Panc1 (cell line): ENCODE results near the gene TAX1BP1.

ENCODE experiments used
- POLR2AphosphoS5 ChIP-seq: IDR thresholded peaks from 2 replicates; pipeline ENCODE4 v1.6.1; 2012; ENCODE audit warnings: mild to moderate bottlenecking, low read depth, low read length, moderate library complexity
- TF ChIP-seq, protein P1 (sequence below): fragments of 450-650 bp; IDR thresholded peaks from 2 replicates; pipeline ENCODE4 v1.5.1; 2017; ENCODE audit warnings: mild to moderate bottlenecking

DNA sequence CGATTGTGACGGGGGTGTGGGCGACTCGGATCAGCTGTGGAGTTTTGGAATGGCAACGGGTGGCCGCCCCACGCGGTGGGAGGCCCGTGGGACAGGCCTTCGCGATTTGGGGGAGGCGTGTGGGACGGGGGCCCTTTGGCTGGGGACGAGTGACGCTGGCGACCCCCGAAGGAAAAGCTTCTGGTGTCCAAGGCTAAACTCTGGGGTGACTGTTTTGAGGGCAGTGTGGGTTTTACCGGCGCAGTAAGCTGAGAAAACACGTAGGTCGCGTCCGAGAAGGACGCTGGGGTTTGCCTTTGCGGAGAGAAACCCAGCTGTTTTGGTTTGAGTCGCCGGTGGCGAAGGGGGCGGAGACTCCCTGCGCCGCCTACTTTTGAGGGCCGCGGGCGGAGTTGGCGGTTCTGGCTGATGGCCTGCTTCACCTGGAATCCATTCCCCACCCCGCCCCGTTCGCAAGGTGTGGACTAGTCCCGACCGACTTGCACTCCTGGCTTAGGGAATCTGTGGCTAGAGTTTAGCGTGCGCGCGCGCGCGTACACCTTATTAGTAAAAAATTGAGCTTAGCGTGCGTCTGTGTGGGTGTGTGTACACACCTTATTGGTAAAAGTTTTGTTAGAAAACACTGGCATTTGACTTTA is 606 bp downstream of the TAX1BP1 start:
- TF ChIP-seq, protein P1, sequence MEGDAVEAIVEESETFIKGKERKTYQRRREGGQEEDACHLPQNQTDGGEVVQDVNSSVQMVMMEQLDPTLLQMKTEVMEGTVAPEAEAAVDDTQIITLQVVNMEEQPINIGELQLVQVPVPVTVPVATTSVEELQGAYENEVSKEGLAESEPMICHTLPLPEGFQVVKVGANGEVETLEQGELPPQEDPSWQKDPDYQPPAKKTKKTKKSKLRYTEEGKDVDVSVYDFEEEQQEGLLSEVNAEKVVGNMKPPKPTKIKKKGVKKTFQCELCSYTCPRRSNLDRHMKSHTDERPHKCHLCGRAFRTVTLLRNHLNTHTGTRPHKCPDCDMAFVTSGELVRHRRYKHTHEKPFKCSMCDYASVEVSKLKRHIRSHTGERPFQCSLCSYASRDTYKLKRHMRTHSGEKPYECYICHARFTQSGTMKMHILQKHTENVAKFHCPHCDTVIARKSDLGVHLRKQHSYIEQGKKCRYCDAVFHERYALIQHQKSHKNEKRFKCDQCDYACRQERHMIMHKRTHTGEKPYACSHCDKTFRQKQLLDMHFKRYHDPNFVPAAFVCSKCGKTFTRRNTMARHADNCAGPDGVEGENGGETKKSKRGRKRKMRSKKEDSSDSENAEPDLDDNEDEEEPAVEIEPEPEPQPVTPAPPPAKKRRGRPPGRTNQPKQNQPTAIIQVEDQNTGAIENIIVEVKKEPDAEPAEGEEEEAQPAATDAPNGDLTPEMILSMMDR, result no peak
- TF ChIP-seq POLR2AphosphoS5, result no peak
